ENCODE measurements around the gene CCL7.
"Not testable (repeated sequence)": the region's sequence is repeated elsewhere in the genome, so short reads cannot be mapped to it uniquely, and the experiment has no call there.

CCL7 gene

DNA sequence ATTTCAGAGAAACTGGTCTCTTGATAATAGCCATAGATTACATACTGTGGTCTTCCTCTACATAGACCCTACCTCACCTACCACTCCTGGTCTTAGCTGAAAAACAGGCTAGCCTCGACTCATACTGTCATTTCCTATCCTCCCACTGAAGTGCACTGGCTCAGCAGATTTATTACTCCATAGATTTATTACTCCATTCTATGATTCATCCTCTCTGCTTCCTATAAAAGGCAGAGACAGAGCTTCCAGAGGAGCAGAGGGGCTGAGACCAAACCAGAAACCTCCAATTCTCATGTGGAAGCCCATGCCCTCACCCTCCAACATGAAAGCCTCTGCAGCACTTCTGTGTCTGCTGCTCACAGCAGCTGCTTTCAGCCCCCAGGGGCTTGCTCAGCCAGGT lies at the start of gene CCL7:
Gene CCL7 (plus strand): TSS at position 253 of the 400 bp plus-strand sequence. CDS start 70 bp downstream, at position 323.
- FAIRE-seq = no peak

DNA sequence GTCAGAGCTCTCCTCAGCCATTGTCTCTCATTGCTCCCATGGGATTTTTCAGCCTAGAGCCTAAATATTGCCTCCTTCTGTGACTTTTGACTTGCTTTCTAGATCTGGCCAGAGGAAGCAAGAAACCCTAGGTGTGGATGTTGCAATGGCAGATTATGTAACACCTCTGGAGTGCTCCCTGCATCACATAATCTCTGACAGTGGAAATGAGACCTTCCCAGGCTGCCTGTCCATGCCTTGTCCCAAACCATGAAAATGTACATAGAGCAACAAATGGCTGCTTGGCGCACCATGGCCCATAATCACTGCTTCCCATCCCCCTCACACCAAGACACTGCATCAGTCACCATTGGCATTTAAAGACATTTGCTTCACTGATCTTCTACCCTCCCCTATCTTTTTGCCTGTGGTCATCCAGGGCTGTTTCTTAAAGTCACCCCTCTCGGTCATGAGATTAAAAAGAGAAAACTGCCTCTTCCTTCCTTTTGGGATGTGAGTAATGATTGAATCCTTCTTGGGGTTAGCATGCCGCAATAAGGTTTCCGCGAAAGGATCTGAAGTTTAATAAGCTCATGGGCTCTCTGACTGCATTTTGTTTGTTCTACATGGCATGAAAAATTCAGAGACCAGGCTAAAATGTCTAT lies 49.1 kb upstream of the CCL7 start:
- FAIRE-seq = no peak

GRCh38 chr17:34221411-34221810 lies 48.6 kb upstream of the CCL7 start:
- FAIRE-seq = no peak

DNA sequence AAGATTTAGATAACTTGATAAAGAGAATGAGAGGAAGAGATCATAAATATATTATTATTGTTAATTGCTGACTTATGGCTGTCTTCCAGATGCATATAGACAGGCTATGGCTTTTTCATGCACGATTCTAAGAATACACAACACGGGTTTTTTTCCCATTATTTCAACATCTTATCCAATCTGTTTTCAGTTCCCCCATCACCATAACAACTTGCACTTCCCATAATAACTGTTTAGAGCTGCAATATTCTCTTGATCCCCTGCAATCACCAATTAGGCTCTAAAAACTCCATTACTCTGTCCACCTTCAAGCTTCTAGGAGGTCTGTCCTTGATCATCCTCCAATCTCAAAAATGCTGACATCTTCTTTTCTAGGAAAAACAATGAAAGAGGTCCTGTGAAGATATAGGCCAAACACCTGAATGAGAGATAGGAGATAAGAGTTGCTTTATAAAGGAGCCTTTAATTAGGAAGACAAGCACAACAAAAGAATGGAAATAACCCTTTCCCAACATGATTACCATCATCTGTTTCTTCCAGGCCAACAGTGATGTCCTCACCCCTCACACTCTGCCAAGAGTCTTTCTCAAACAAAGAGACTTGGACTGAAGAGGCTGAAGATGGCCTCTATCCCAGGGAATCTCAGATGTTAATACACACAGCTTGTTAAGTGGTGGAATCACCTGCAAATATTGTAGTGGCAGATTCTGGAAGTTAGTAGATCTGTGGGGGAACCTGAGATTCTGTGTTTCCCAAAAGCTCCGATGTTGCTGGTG lies 47.1 kb upstream of the CCL7 start:
- FAIRE-seq = no peak

DNA sequence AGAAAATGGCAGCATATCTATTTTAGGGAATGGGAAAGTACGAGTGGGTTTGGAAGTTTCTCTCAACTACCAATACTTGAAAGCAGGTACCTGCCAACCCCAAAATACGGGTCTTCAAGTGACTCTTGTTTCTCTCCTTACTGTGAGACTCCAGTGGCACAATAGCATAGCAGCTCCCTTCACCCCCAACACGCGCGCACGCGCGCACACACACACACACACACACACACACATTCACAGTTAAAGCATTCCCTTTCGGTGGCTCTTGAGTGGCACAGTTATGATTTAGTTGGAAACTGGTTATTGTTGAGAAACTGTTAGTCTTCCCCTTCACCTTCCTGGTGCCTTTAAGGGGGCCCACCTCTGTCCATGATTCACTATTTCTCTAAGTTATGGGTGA lies 45.0 kb upstream of the CCL7 start:
- FAIRE-seq = no peak

- FAIRE-seq = no peak
Measured at GRCh38 chr17:34226011-34226743, 43.8 kb upstream of the CCL7 start.

GRCh38 chr17:34226744-34227034 lies 43.3 kb upstream of the CCL7 start:
- no peak for FAIRE-seq

GRCh38 chr17:34227293-34227692 lies 42.7 kb upstream of the CCL7 start:
- not testable (repeated sequence) for FAIRE-seq

- no peak for FAIRE-seq
Measured at GRCh38 chr17:34227707-34228106, 42.3 kb upstream of the CCL7 start.

GRCh38 chr17:34228781-34229180 lies 41.2 kb upstream of the CCL7 start:
- no peak for FAIRE-seq

DNA sequence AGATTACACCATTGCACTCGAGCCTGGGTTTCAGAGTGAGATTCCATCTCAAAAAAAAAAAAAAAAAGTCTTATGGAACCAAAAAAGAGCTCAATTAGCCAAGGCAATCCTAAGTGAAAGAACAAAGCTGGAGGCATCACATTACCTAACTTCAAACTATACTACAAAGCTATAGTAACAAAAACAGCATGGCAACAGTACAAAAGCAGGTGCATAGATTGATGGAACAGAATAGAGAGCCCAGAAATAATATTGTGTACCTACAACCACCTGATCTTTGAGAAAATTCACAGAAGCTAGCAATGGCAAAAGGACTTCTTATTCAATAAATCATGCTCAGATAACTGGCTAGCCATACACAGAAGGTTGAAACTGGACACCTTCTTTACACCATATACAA lies 39.7 kb upstream of the CCL7 start:
- FAIRE-seq = no peak

DNA sequence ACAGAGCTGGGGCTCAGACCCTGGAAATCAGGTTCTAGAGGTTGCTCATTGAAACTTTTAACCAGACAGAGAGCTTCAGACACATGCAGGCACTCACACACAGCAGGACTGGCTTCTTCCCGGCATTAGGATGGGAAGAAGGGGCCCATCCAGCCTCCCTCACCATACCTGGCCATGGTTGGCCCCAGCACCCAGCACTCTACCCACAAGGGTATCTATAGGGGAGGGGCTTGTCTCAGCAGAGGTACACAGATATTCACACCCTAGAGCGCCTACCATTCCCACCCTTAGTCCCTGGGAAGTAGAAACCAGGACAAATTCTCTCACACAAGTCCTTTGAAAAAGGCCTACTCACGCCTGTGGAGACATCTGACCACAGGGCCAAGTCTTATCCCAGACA lies 35.4 kb upstream of the CCL7 start:
- no peak for FAIRE-seq

- FAIRE-seq = no peak
Measured at GRCh38 chr17:34235389-34236028, 34.5 kb upstream of the CCL7 start.

GRCh38 chr17:34236281-34236892 lies 33.6 kb upstream of the CCL7 start:
- FAIRE-seq = no peak

GRCh38 chr17:34237458-34237857 lies 32.6 kb upstream of the CCL7 start:
- FAIRE-seq = no peak

DNA sequence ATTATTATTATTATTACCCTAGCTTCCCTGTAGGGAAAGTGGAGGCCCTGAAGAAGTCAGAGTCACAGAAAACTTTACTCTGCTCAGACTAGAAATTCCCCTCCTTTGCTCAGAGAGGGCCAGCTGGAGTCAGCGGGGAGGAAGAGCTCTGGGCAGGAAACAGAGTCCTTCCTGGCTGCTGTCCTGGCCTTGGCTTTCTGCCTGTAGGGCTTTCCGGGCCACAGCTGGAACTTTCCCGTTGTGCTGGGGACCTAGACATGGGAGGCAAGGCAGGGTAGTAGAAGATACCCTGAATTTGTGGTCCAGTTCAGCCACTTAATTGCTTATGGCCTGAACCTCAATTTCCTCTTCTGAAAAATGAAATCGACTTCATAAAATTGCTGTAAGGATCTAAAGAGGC lies 29.0 kb upstream of the CCL7 start:
- no peak for FAIRE-seq

- no peak for FAIRE-seq
Measured at GRCh38 chr17:34242587-34243363, 27.2 kb upstream of the CCL7 start.

DNA sequence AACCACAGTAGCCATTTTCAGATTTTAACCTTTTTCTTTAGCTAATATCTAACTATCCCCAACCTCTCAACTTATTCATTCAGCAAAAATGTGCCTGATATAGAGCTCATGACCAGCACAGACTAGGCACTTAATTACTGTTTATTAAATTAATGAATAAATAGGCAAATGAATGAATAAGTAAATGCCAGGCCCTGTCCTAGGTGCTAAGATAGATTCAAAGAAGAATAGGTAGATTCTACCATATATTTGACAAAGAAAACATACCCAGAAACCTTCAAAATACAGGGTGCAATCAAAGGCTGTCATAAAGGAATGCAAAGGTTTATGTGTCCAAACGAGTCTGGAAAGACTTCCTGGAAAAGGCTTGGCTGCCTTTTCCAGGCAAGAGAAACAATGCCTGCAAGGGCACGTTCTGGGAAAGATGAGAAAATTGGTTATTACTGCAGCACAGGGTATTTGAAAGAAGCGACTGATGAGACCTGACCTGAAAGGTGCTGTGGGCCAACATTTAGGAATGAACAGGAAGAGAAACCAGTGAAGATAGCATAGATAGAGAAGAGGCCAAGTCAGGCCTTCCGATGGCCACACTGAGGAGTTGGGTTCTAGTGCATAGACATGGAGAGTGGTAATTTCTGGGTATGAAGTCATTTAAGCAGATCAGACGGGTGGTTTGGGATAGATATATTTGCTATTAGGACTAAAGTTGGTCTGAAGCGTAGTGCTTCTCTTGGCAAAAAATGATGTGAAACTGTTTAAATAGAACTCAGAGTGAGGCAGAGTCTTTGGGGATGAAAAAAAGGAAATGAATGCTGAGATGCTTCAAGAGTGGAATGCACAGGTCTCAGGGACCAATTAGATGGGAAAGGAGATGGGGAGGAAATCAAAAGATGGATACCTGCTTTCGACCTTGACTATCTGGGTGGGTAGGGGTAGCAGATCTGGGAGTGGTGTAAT lies 26.4 kb upstream of the CCL7 start:
- no peak for FAIRE-seq

DNA sequence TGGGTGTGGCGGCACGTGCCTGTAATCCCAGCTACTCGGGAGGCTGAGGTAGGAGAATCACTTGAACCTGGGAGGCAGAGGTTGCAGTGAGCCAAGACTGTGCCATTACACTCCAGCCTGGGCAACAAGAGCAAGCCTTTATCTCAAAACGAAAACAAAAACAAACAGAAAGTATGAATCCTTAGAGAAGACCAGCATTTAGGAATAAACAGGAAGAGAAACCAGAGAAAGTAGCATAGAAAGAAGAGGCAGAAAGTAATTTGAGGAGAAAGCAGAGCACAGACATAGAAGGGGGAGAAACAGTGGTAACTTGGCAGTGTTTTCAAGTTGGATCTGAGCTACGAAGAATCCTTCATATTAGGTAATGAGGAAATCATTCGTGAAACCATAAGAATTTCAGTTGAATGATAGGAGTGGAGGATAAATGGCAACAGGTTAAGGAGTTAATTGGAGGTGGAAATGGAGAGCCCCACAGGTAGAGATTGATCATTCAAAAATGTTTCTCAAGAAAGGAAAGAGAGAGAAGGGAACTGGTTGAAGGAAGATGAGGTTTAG lies 24.6 kb upstream of the CCL7 start:
- no peak for FAIRE-seq

DNA sequence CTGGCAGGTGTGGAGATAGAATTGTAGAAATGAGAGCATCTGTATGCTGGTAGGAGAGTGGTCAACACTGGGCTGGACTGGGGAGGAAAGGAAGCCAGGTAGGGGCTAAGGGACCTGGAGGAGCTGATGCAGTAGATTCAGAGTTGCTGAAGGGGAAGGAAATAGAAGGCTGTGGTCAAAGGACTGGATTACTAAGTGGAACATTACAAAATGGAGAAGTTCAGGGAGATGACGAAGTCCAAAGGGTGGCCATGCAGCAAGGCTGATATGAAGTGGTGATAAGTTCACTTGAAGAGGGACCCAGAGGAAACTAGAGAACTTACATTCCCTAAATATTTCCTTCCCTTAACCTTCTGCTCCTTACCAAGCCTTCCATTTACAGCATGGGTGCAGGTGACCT lies 23.6 kb upstream of the CCL7 start:
- FAIRE-seq = no peak

- FAIRE-seq = no peak
Measured at GRCh38 chr17:34246881-34247280, 23.1 kb upstream of the CCL7 start.
